GM12872 (cell line): ENCODE results near the gene ARHGAP24.

ENCODE experiments used
- CTCF ChIP-seq: IDR thresholded peaks from 3 replicates; pipeline ENCODE4 v1.5.1; 2011; ENCODE audit warnings: low read depth, mild to moderate bottlenecking, low read length, moderate library complexity; ENCODE audit not compliant: insufficient read depth

Gene ARHGAP24

GRCh38 chr4:85555206-85555605 is 80.3 kb downstream of the ARHGAP24 start:
- no peak for TF ChIP-seq CTCF

- TF ChIP-seq CTCF: no peak
These were observed 81.3 kb downstream of the ARHGAP24 start for GRCh38 chr4:85556283-85556682.

DNA sequence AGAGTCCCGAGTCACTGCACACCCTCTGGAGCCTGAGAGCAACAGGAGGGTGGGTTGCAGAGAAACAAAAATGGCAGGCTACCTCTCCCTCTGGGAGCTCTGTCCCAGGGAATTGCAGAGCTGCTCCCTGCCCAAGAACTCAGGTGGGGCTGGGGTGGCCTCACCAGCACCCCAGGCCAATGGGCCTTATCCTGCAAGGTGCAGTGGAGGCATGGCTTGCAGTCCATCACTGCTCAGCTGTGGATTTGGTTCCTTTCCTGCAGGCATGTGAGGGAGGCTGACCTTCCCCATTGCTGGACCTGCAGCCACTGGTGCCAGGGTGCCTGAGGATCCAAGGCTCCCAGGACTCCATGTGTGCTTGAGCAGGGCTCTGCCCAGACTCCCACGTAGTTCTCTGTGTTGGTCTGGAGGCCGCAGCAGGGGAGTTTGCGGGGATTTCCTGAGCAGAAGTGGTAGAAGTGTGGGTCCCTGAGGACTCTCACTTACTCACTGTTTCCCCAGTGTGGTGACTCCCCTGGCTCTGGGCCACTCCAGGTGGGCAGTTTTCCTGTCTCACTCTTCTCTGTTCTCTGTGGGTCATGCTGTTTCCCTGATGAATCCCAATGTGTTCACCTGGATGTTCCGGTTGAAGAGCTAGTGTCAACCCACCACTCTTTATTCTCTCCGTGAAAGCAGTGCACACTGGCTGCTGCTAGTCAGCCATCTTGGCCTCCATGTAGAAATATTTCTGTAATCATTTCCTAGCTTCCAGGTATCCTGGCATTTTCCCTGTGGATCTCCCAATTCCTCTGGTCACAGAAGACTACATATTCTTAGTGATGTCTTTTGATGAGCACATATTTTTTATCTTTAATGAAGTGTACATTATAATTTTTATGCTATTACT is 82.3 kb downstream of the ARHGAP24 start:
- TF ChIP-seq CTCF: no peak

- no peak for TF ChIP-seq CTCF
These were observed 91.0 kb downstream of the ARHGAP24 start for GRCh38 chr4:85565761-85566480.

GRCh38 chr4:85569730-85570299 is 94.9 kb downstream of the ARHGAP24 start:
- TF ChIP-seq CTCF: no peak

DNA sequence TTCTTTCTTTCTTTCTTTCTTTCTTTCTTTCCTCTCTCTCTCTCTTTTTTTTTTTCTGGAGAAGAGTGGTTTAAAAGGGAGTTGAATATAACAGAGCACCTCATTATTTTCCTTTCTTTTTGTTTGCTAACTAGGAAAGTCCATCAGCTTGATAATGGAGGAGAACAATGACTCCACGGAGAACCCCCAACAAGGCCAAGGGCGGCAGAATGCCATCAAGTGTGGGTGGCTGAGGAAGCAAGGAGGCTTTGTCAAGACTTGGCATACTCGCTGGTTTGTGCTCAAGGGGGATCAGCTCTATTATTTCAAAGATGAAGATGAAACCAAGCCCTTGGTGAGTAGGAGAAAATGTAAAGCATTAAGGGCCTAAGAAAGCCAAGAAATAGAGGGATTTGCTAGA is 95.4 kb downstream of the ARHGAP24 start:
- no peak for TF ChIP-seq CTCF

GRCh38 chr4:85571008-85571407 is 96.1 kb downstream of the ARHGAP24 start:
- TF ChIP-seq CTCF: no peak
